Suprapubic skin (tissue), 4 donors: ENCODE measurements around the gene CASP6. TPM values are rescaled to one million over a fixed set of nuclear protein-coding genes. Genes with fewer than 3 reads are reported as not detected.

Experiments
- DNase-seq, 2 donors: peaks; one replicate each; pipeline ENCODE4 v3.0.0-alpha.2; 2019; ENCODE audit warnings: low spot score in 2 of 2
- H3K27ac ChIP-seq: fragments of 200-600 bp; sonication (generic); one replicate; pipeline ENCODE4 v1.5.1; 2019
- H3K27me3 ChIP-seq: fragments of 200-600 bp; sonication (generic); one replicate; pipeline ENCODE4 v1.5.1; 2019
- H3K36me3 ChIP-seq: fragments of 200-600 bp; sonication (generic); one replicate; pipeline ENCODE4 v1.5.1; 2019
- H3K4me1 ChIP-seq: fragments of 200-600 bp; sonication (generic); one replicate; pipeline ENCODE4 v1.5.1; 2019
- H3K4me3 ChIP-seq: fragments of 200-600 bp; sonication (generic); one replicate; pipeline ENCODE4 v1.5.1; 2019; ENCODE audit warnings: mild to moderate bottlenecking
- H3K9me3 ChIP-seq: fragments of 200-600 bp; sonication (generic); one replicate; pipeline ENCODE4 v1.5.1; 2019
- EP300 ChIP-seq: sonication (generic); formaldehyde crosslinking; IDR thresholded peaks from one replicate; pipeline ENCODE4 v1.6.1; 2017; ENCODE audit warnings: antibody characterized with exemption
- POLR2A ChIP-seq, 2 donors: fragments of 450-650 bp; IDR thresholded peaks; one replicate each; pipeline ENCODE4 v1.6.1; 2017; ENCODE audit warnings: antibody characterized with exemption in 2 of 2, mild to moderate bottlenecking in 2 of 2, moderate library complexity in 2 of 2
- POLR2AphosphoS5 ChIP-seq, 3 donors: sonication (generic); formaldehyde crosslinking; IDR thresholded peaks; one replicate each; pipeline ENCODE4 v1.6.1; 2017; ENCODE audit warnings: antibody characterized with exemption in 3 of 3
- WGBS: methylation state at CpG from one replicate; pipeline ENCODE4 v1.1.5; 2018; 5-methylcytosine and 5-hydroxymethylcytosine counted together
- total RNA-seq, 4 donors: library from RNA; depleted of rRNA; stranded (reverse); fragments of >200 nt; gene quantifications; one replicate each; pipeline ENCODE4 v1.1.0, GENCODE V29; 2016
- TF ChIP-seq, protein P1 (sequence below), 2 donors: fragments of 200-600 bp in 1 of 2; fragments of 450-650 bp in 1 of 2; sonication (generic) in 1 of 2; IDR thresholded peaks; one replicate each; pipeline ENCODE4 v1.5.1; 2016 to 2019; ENCODE audit warnings: antibody characterized with exemption in 2 of 2, mild to moderate bottlenecking in 1 of 2, moderate library complexity in 1 of 2

CASP6 gene
- total RNA-seq, 4 donors from 2014 or later: 18.4 to 30.5 (median 20.3) TPM

- TF ChIP-seq EP300 (no peak), POLR2AphosphoS5 (IDR thresholded peaks at IDR 0.05) (no peak), POLR2A (IDR thresholded peaks at IDR 0.05) (no peak)
- TF ChIP-seq, protein P1, sequence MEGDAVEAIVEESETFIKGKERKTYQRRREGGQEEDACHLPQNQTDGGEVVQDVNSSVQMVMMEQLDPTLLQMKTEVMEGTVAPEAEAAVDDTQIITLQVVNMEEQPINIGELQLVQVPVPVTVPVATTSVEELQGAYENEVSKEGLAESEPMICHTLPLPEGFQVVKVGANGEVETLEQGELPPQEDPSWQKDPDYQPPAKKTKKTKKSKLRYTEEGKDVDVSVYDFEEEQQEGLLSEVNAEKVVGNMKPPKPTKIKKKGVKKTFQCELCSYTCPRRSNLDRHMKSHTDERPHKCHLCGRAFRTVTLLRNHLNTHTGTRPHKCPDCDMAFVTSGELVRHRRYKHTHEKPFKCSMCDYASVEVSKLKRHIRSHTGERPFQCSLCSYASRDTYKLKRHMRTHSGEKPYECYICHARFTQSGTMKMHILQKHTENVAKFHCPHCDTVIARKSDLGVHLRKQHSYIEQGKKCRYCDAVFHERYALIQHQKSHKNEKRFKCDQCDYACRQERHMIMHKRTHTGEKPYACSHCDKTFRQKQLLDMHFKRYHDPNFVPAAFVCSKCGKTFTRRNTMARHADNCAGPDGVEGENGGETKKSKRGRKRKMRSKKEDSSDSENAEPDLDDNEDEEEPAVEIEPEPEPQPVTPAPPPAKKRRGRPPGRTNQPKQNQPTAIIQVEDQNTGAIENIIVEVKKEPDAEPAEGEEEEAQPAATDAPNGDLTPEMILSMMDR (IDR thresholded peaks at IDR 0.05): no peak
- peaks cover 4% of the 10 kb centered on the region for H3K36me3 ChIP-seq
- H3K4me3 ChIP-seq: no peak overlapping the region
- no peak overlapping the region for H3K27ac ChIP-seq
- 86% methylated on average over 5 of the region's 5 CpGs for WGBS
- DNase-seq: no peak
- no peaks in the 10 kb centered on the region for H3K27me3 ChIP-seq
- no peaks in the 10 kb centered on the region for H3K9me3 ChIP-seq
- no peaks in the 10 kb centered on the region for H3K4me1 ChIP-seq
Observed at GRCh38 chr4:109665783-109666485, 37.3 kb downstream of the CASP6 start.

DNA sequence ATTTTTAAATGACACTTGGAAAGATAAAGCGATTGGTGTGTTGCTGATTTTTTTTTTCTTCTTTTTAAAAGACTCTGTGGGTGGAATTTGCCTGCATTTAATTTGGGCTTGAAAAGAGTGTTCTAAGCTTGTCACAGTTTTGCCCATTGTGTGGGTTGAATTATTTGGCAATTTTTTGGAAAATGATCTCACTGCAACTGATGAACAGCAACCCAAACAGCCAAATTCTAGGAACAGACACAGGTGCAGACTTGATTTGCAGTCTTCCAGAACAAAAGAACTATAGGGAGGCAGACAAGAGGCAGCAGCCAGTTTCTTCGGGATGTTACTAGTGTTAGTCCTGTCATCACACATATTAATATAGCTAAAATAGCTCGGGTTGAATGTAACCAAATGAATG lies 40.5 kb downstream of the CASP6 start:
- H3K4me3 ChIP-seq: no peak overlapping the region
- WGBS: 35% methylated on average over 3 of the region's 3 CpGs
- no peaks in the 10 kb centered on the region for H3K27me3 ChIP-seq
- DNase-seq: no peak
- no peak overlapping the region for H3K27ac ChIP-seq
- H3K9me3 ChIP-seq: no peaks in the 10 kb centered on the region
- TF ChIP-seq EP300: no peak
- no peak for TF ChIP-seq POLR2A (IDR thresholded peaks at IDR 0.05)
- TF ChIP-seq POLR2AphosphoS5 (IDR thresholded peaks at IDR 0.05): no peak
- TF ChIP-seq, protein P1 (IDR thresholded peaks at IDR 0.05): no peak
- no peaks in the 10 kb centered on the region for H3K4me1 ChIP-seq
- H3K36me3 ChIP-seq: peaks cover 4% of the 10 kb centered on the region

DNA sequence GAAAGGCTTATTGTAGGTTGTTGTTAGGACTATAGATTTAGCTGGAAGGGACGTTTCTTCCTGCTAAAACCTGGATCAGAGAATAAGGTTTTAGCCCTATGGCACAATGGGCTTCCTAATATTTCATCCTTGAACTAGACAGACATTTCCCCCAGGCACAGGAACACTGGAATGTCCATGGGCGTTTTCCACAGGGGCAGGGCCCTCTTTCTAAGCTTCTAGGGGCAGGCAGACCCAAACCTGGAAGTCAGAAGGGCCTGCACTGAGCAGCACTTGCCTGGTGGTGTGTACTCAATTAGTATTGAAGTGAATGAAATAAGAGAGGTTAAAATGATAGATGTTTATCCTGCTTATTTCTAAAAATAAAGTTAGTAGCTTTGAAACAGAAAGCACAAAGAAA lies 41.1 kb downstream of the CASP6 start:
- WGBS: 48% methylated on average over 2 of the region's 2 CpGs
- TF ChIP-seq, protein P1 (IDR thresholded peaks at IDR 0.05): no peak
- TF ChIP-seq POLR2A (IDR thresholded peaks at IDR 0.05) (no peak), EP300 (no peak), POLR2AphosphoS5 (IDR thresholded peaks at IDR 0.05) (no peak)
- H3K36me3 ChIP-seq: peaks cover 4% of the 10 kb centered on the region
- no peak overlapping the region for H3K4me3 ChIP-seq
- no peak overlapping the region for H3K27ac ChIP-seq
- H3K9me3 ChIP-seq: no peaks in the 10 kb centered on the region
- no peaks in the 10 kb centered on the region for H3K4me1 ChIP-seq
- no peaks in the 10 kb centered on the region for H3K27me3 ChIP-seq
- no peak for DNase-seq

DNA sequence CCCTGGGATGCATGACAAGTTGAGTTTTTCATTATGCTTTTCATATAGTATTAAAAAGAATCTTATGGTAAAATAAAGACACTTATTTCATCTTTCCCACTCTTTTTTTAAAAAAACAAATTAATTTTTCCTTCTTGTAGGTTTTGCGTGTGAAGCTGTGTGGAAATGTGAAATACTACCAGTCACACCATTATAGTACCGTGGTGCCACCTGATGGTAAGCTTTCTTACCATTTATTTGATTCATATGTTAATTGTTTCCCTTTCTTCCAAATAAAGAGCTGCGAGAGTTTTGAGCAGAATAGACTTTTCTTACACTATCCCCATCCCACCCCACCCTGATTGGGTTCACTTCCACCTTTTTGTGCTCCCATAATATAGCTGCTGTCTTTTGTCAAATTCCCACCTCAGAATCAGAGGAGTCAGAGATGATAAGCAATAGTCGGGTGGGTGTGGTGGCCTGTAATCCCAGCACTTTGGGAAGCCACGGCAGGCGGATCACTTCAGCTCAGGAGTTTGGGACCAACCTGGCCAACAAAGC lies 44.3 kb downstream of the CASP6 start:
- TF ChIP-seq POLR2A (IDR thresholded peaks at IDR 0.05) (no peak), POLR2AphosphoS5 (IDR thresholded peaks at IDR 0.05) (no peak)
- TF ChIP-seq, protein P1 (IDR thresholded peaks at IDR 0.05): no peak
- Histone ChIP-seq H3K4me1 (no peaks in the 10 kb centered on the region), H3K9me3 (no peaks in the 10 kb centered on the region), H3K36me3 (peaks cover 3% of the 10 kb centered on the region), H3K4me3 (no peak overlapping the region), H3K27ac (no peak overlapping the region), H3K27me3 (no peaks in the 10 kb centered on the region)
- WGBS: 77% methylated on average over 6 of the region's 6 CpGs
- DNase-seq: no peak

GRCh38 chr4:109657854-109658418 lies 45.3 kb downstream of the CASP6 start:
- H3K4me3 ChIP-seq: no peak overlapping the region
- WGBS: 73% methylated on average over 9 of the region's 9 CpGs
- DNase-seq: no peak
- no peaks in the 10 kb centered on the region for H3K36me3 ChIP-seq
- H3K27ac ChIP-seq: no peak overlapping the region
- no peaks in the 10 kb centered on the region for H3K4me1 ChIP-seq
- TF ChIP-seq POLR2AphosphoS5 (IDR thresholded peaks at IDR 0.05): no peak
- no peak for TF ChIP-seq POLR2A (IDR thresholded peaks at IDR 0.05)
- TF ChIP-seq EP300: no peak
- TF ChIP-seq, protein P1 (IDR thresholded peaks at IDR 0.05): no peak
- no peaks in the 10 kb centered on the region for H3K9me3 ChIP-seq
- H3K27me3 ChIP-seq: no peaks in the 10 kb centered on the region
